GM20000 (cell line): ENCODE data around the gene IZUMO3.

ENCODE experiments used
- DNase-seq: peaks from one replicate; pipeline ENCODE4 v3.0.0; 2012; ENCODE audit warnings: low spot score
- CTCF ChIP-seq: IDR thresholded peaks from 2 replicates; pipeline ENCODE4 v1.5.1; 2012; ENCODE audit warnings: mild to moderate bottlenecking, control low read depth; ENCODE audit errors: extremely low read depth, missing control alignments

IZUMO3 gene

GRCh38 chr9:24561957-24562356 is 16.3 kb upstream of the IZUMO3 start:
- no peak for TF ChIP-seq CTCF
- no peak for DNase-seq

- TF ChIP-seq CTCF: no peak
- no peak for DNase-seq
Measured at GRCh38 chr9:24553183-24553552, 7.5 kb upstream of the IZUMO3 start.

- no peak for TF ChIP-seq CTCF
- no peak for DNase-seq
Measured at GRCh38 chr9:24552526-24553182, 7.0 kb upstream of the IZUMO3 start.

- no peak for DNase-seq
Measured at GRCh38 chr9:24545285-24545684, 412 bp downstream of the IZUMO3 start.

GRCh38 chr9:24518545-24518944 is 27.2 kb downstream of the IZUMO3 start:
- TF ChIP-seq CTCF: no peak
- no peak for DNase-seq

More at GRCh38 chr9:24545285-24545684, 412 bp downstream of the IZUMO3 start:
- TF ChIP-seq CTCF: no peak

- no peak for TF ChIP-seq CTCF
- no peak for DNase-seq
Measured at GRCh38 chr9:24516463-24516862, 29.2 kb downstream of the IZUMO3 start.

- TF ChIP-seq CTCF: no peak
Measured at GRCh38 chr9:24509850-24510249, 35.8 kb downstream of the IZUMO3 start.

More at GRCh38 chr9:24509850-24510249, 35.8 kb downstream of the IZUMO3 start:
- DNase-seq: no peak
